ENCODE results near the gene TM4SF1.

DNA sequence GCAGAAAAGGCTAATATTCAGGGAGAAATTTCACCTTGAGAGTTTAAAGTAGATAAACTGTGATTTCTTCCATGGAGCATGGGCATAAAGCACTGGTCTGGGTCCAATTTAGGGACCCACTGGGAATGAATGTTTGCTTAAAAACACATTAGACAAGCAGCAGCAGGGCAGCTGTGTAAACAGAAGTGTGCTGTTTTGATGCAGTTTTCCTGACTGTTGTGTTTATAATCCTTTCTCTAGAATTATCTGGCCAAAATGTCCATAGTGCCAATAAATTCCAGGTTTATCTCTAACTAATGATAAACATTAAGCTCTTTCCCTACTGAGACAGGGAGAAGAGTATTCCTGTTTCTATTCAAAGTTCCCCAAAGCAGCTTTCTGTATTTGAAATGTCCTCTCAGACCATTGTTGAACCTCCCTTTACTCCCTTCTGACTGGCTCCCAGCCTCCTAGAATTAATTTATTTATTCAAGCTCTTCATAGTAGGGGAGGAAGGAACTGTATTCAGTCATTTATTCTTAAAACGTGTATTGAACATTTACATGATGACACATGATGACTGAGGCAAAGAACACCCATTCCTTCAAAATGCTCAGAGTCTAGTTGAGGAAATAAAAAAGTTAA, 37.0 kb downstream of the TM4SF1 start:
- TF ChIP-seq, protein P1, sequence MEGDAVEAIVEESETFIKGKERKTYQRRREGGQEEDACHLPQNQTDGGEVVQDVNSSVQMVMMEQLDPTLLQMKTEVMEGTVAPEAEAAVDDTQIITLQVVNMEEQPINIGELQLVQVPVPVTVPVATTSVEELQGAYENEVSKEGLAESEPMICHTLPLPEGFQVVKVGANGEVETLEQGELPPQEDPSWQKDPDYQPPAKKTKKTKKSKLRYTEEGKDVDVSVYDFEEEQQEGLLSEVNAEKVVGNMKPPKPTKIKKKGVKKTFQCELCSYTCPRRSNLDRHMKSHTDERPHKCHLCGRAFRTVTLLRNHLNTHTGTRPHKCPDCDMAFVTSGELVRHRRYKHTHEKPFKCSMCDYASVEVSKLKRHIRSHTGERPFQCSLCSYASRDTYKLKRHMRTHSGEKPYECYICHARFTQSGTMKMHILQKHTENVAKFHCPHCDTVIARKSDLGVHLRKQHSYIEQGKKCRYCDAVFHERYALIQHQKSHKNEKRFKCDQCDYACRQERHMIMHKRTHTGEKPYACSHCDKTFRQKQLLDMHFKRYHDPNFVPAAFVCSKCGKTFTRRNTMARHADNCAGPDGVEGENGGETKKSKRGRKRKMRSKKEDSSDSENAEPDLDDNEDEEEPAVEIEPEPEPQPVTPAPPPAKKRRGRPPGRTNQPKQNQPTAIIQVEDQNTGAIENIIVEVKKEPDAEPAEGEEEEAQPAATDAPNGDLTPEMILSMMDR (conservative IDR thresholded peaks at IDR 0.05; ENCODE audit: low read depth in 2 of 2): no peak
- TF ChIP-seq, protein P2, sequence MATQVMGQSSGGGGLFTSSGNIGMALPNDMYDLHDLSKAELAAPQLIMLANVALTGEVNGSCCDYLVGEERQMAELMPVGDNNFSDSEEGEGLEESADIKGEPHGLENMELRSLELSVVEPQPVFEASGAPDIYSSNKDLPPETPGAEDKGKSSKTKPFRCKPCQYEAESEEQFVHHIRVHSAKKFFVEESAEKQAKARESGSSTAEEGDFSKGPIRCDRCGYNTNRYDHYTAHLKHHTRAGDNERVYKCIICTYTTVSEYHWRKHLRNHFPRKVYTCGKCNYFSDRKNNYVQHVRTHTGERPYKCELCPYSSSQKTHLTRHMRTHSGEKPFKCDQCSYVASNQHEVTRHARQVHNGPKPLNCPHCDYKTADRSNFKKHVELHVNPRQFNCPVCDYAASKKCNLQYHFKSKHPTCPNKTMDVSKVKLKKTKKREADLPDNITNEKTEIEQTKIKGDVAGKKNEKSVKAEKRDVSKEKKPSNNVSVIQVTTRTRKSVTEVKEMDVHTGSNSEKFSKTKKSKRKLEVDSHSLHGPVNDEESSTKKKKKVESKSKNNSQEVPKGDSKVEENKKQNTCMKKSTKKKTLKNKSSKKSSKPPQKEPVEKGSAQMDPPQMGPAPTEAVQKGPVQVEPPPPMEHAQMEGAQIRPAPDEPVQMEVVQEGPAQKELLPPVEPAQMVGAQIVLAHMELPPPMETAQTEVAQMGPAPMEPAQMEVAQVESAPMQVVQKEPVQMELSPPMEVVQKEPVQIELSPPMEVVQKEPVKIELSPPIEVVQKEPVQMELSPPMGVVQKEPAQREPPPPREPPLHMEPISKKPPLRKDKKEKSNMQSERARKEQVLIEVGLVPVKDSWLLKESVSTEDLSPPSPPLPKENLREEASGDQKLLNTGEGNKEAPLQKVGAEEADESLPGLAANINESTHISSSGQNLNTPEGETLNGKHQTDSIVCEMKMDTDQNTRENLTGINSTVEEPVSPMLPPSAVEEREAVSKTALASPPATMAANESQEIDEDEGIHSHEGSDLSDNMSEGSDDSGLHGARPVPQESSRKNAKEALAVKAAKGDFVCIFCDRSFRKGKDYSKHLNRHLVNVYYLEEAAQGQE (IDR thresholded peaks at IDR 0.05; ENCODE audit: unreplicated experiment): no peak
- TF ChIP-seq ZNF114 (CRISPR knock-in tag; IDR thresholded peaks at IDR 0.05) (no peak), EZH2 (IDR thresholded peaks at IDR 0.05; ENCODE audit: low read depth, unreplicated experiment) (no peak), EZH2phosphoT487 (IDR thresholded peaks at IDR 0.05; ENCODE audit: unreplicated experiment) (no peak), POLR2AphosphoS5 (IDR thresholded peaks at IDR 0.05; ENCODE audit: low read depth) (no peak), JUNB (IDR thresholded peaks at IDR 0.05; ENCODE audit: unreplicated experiment) (no peak), CREB1 (CRISPR knock-in tag; IDR thresholded peaks at IDR 0.05; ENCODE audit: low read depth) (no peak)
